Upper lobe of left lung (tissue), 4 donors: ENCODE data around the gene DOCK4.

ENCODE experiments used
- CTCF ChIP-seq, 6 experiments: fragments of 450-650 bp in 4 of 6; fragments of 200-600 bp in 2 of 6; sonication (generic) in 2 of 6; IDR thresholded peaks; one replicate each; pipeline ENCODE4 v1.5.1; 2016 to 2019; ENCODE audit warnings: antibody characterized with exemption in 6 of 6
- EP300 ChIP-seq, 4 donors: sonication (generic); formaldehyde crosslinking; IDR thresholded peaks; one replicate each; pipeline ENCODE4 v1.5.1; 2017; ENCODE audit warnings: antibody characterized with exemption in 4 of 4, control low read depth in 2 of 4
- POLR2A ChIP-seq, 4 donors: fragments of 450-650 bp; IDR thresholded peaks; one replicate each; pipeline ENCODE4 v1.5.1; 2016 to 2017; ENCODE audit warnings: antibody characterized with exemption in 4 of 4, mild to moderate bottlenecking in 2 of 4
- POLR2AphosphoS5 ChIP-seq, 2 donors: sonication (generic); formaldehyde crosslinking; IDR thresholded peaks; one replicate each; pipeline ENCODE4 v1.5.1; 2017; ENCODE audit warnings: antibody characterized with exemption in 2 of 2

- no peak for TF ChIP-seq CTCF (IDR thresholded peaks at IDR 0.05)
- no peak for TF ChIP-seq EP300 (IDR thresholded peaks at IDR 0.05)
- TF ChIP-seq POLR2A (IDR thresholded peaks at IDR 0.05): no peak
- TF ChIP-seq POLR2AphosphoS5 (IDR thresholded peaks at IDR 0.05): no peak
These were observed 245.2 kb downstream of the DOCK4 start for GRCh38 chr7:111960984-111961383.
